ENCODE measurements around the gene CBX5.

GRCh38 chr12:54191550-54192022, 88.3 kb downstream of the CBX5 start:
- peak; percentile 82 for TF ChIP-seq CTCF (conservative IDR thresholded peaks at IDR 0.05; ENCODE audit: low read length)
- TF ChIP-seq EZH2phosphoT487 (IDR thresholded peaks at IDR 0.05; ENCODE audit: borderline replicate concordance, low read depth, low read length): no peak
